ENCODE data around the gene WNK2. TPM values are rescaled to one million over a fixed set of nuclear protein-coding genes. Genes with fewer than 3 reads are reported as not detected.
"Not testable (repeated sequence)": the region's sequence is repeated elsewhere in the genome, so short reads cannot be mapped to it uniquely, and the experiment has no call there.

The WNK2 gene
- total RNA-seq, 1 donor from 2014 or later, result 6.2 TPM

DNA sequence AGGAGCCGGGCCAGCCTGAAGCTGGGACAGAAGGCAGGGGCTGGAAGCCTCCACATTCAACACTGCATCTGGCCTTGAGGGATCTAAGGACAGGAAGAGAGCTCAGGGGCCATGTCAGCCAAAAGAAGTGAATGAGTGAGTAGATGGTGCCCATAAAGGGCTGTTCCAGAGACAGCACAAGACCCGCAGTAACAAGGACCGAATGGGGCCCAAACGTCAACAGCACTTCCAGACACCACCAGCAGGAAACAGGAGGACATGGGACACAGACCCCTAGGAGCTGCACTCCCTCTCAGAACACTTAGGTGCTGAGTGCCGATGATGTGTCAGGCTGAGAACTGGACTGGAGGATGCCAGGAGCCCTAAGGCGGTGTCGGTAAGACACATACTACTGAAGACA is 152.8 kb downstream of the WNK2 start:
- H3K4me3 Mint-ChIP-seq, result no peak overlapping the region
- Histone ChIP-seq H3K4me1 (no peaks in the 10 kb centered on the region), H3K9me3 (ENCODE audit: low read depth) (no peaks in the 10 kb centered on the region), H3K9ac (no peak overlapping the region), H4K20me1 (ENCODE audit: low read depth) (no peaks in the 10 kb centered on the region), H3F3A (ENCODE audit: low read depth) (no peaks in the 10 kb centered on the region), H3K27ac (no peak overlapping the region), H3K4me2 (no peak overlapping the region), H2AFZ (replicated peaks) (no peak overlapping the region), H3K79me2 (ENCODE audit: low read depth) (no peaks in the 10 kb centered on the region), H3K27me3 (no peaks in the 10 kb centered on the region), H3K36me3 (no peaks in the 10 kb centered on the region), H3K4me3 (no peak overlapping the region)
- no peak overlapping the region for H3K27ac Mint-ChIP-seq
- peaks cover 5% of the 10 kb centered on the region for H3K36me3 Mint-ChIP-seq
- peaks cover 2% of the 10 kb centered on the region for H3K27me3 Mint-ChIP-seq (ENCODE audit: insufficient read depth, low read depth)
- H3K9me3 Mint-ChIP-seq, result peaks cover 35% of the 10 kb centered on the region
- TF ChIP-seq EZH2 (IDR thresholded peaks at IDR 0.05) (no peak), EZH2phosphoT487 (IDR thresholded peaks at IDR 0.05) (no peak)
- TF ChIP-seq, protein P1, sequence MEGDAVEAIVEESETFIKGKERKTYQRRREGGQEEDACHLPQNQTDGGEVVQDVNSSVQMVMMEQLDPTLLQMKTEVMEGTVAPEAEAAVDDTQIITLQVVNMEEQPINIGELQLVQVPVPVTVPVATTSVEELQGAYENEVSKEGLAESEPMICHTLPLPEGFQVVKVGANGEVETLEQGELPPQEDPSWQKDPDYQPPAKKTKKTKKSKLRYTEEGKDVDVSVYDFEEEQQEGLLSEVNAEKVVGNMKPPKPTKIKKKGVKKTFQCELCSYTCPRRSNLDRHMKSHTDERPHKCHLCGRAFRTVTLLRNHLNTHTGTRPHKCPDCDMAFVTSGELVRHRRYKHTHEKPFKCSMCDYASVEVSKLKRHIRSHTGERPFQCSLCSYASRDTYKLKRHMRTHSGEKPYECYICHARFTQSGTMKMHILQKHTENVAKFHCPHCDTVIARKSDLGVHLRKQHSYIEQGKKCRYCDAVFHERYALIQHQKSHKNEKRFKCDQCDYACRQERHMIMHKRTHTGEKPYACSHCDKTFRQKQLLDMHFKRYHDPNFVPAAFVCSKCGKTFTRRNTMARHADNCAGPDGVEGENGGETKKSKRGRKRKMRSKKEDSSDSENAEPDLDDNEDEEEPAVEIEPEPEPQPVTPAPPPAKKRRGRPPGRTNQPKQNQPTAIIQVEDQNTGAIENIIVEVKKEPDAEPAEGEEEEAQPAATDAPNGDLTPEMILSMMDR (IDR thresholded peaks at IDR 0.05), result no peak
- H3K4me1 Mint-ChIP-seq, result no peaks in the 10 kb centered on the region
- no peak for DNase-seq (ENCODE audit: low spot score)

DNA sequence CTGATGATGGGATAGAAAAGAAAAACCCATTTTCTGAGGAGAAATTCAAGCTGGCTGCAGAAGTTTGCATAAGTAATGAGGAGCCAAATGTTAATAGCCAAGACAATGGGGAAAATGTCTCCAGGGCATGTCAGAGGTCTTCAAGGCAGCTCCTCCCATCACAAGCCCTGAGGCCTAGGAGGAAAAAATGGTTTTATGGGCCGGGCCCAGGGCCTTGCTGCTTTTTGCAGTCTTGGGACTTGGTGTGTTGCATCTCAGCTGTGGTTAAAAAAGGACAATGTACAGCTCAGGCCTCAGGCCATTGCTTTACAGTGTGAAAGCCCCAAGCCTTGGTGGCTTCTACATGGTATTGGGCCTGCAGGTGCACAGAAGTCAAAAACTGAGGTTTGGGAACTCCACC is 154.3 kb downstream of the WNK2 start:
- H4K20me1 ChIP-seq (ENCODE audit: low read depth); H3K9me3 ChIP-seq (ENCODE audit: low read depth); H3K27me3 Mint-ChIP-seq (ENCODE audit: insufficient read depth, low read depth); H3K4me1 ChIP-seq; H3F3A ChIP-seq (ENCODE audit: low read depth); H2AFZ ChIP-seq (replicated peaks); H3K9ac ChIP-seq; H3K4me3 ChIP-seq; H3K27ac ChIP-seq; H3K79me2 ChIP-seq (ENCODE audit: low read depth); H3K36me3 ChIP-seq; H3K4me1 Mint-ChIP-seq; H3K27me3 ChIP-seq; H3K27ac Mint-ChIP-seq; H3K4me3 Mint-ChIP-seq; H3K4me2 ChIP-seq; H3K36me3 Mint-ChIP-seq; DNase-seq (ENCODE audit: low spot score): not testable (repeated sequence)
- peaks cover 31% of the 10 kb centered on the region for H3K9me3 Mint-ChIP-seq

DNA sequence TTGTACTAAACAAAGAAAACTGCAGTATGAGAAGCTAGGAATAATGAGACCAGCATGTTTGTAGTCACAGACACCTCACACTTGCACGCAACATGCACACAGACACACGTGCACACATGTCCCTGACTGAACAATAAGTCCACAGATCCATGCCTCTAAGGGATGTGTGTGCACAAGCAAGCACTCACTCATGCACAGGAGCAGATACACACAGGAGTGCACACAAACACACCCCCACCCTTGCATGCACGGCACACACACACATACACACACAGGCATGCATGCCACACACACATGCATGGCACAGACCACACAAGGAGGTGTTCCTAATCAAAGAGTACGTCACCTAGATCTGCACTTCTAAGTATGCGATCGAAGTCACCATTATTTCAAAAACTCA is 156.2 kb downstream of the WNK2 start:
- Mint-ChIP-seq H3K4me1 (peaks cover 13% of the 10 kb centered on the region), H3K4me3 (no peak overlapping the region), H3K9me3 (peaks cover 33% of the 10 kb centered on the region)

DNA sequence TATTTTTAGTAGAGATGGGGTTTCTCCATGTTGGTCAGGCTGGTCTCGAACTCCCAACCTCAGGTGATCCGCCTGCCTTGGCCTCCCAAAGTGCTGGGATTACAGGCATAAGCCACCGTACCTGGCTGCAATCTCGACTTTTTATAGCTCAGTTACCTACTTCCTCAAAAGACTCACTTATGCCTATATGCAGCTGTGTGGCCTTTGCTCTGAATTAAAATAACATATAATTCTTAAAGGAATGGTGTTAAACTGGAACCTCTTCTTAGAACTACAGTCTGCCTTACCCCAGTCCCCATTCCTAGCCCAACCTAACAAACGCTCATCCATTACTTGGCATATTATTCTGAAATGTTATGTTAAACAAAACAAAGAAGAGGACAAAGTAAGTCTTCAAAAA is 157.9 kb downstream of the WNK2 start:
- H4K20me1 ChIP-seq (ENCODE audit: low read depth); H3K9me3 ChIP-seq (ENCODE audit: low read depth); H3K4me1 ChIP-seq; H3K36me3 Mint-ChIP-seq; H3K27ac Mint-ChIP-seq; H3K4me2 ChIP-seq; H3K4me3 ChIP-seq; DNase-seq (ENCODE audit: low spot score); H3K36me3 ChIP-seq; H3F3A ChIP-seq (ENCODE audit: low read depth); H3K4me3 Mint-ChIP-seq; H3K27ac ChIP-seq; H3K9ac ChIP-seq; H2AFZ ChIP-seq (replicated peaks); H3K79me2 ChIP-seq (ENCODE audit: low read depth); H3K27me3 Mint-ChIP-seq (ENCODE audit: insufficient read depth, low read depth): not testable (repeated sequence)
- peaks cover 21% of the 10 kb centered on the region for H3K27me3 ChIP-seq
- Mint-ChIP-seq H3K4me1 (peaks cover 19% of the 10 kb centered on the region), H3K9me3 (peaks cover 32% of the 10 kb centered on the region)

More for the DNA sequence above, 156.2 kb downstream of the WNK2 start:
- Mint-ChIP-seq H3K27me3 (ENCODE audit: insufficient read depth, low read depth) (peaks cover 2% of the 10 kb centered on the region), H3K36me3 (peaks cover 5% of the 10 kb centered on the region), H3K27ac (no peak overlapping the region)
- Histone ChIP-seq H3K4me2 (no peak overlapping the region), H3K4me3 (no peak overlapping the region), H3K79me2 (ENCODE audit: low read depth) (no peaks in the 10 kb centered on the region), H3K27me3 (peaks cover 4% of the 10 kb centered on the region), H4K20me1 (ENCODE audit: low read depth) (no peaks in the 10 kb centered on the region), H3F3A (ENCODE audit: low read depth) (no peaks in the 10 kb centered on the region), H3K9me3 (ENCODE audit: low read depth) (no peaks in the 10 kb centered on the region), H3K4me1 (no peaks in the 10 kb centered on the region), H3K27ac (no peak overlapping the region), H3K9ac (no peak overlapping the region), H2AFZ (replicated peaks) (no peak overlapping the region), H3K36me3 (no peaks in the 10 kb centered on the region)
- TF ChIP-seq EZH2phosphoT487 (IDR thresholded peaks at IDR 0.05), result no peak
- DNase-seq (ENCODE audit: low spot score), result no peak

DNA sequence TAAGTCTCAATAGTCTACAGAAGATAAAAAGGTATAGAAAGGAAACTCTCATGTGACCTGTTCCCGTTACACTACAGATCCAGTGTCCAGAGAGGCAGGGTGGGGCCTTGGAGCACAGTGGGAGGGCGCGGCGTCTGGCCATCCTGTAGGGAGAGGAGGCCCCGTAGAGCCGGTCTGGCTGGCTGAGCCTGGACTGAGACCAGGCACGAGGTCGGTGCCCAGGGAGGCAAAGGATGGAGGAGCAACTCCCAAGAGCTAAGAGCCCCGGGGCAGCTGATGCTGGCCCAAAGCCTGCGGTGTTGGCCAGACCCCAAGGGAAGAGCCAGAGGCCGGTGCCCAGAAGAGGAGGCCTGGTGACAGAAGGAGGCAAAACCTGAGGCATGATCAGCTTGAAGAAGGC is 158.5 kb downstream of the WNK2 start:
- not testable (repeated sequence) for H3K27me3 Mint-ChIP-seq (ENCODE audit: insufficient read depth, low read depth); H3K4me3 ChIP-seq; H3K27ac ChIP-seq; H3F3A ChIP-seq (ENCODE audit: low read depth); DNase-seq (ENCODE audit: low spot score); H3K9me3 ChIP-seq (ENCODE audit: low read depth); H3K4me1 ChIP-seq; H3K79me2 ChIP-seq (ENCODE audit: low read depth); H3K4me2 ChIP-seq; H3K36me3 ChIP-seq; H3K9ac ChIP-seq; H2AFZ ChIP-seq (replicated peaks); H3K4me3 Mint-ChIP-seq; H4K20me1 ChIP-seq (ENCODE audit: low read depth); H3K36me3 Mint-ChIP-seq; H3K27ac Mint-ChIP-seq
- peaks cover 19% of the 10 kb centered on the region for H3K4me1 Mint-ChIP-seq
- H3K9me3 Mint-ChIP-seq, result peaks cover 26% of the 10 kb centered on the region
- H3K27me3 ChIP-seq, result peaks cover 27% of the 10 kb centered on the region

Data from neural progenitor cell (in vitro differentiated cells).